OCI-LY1 (cell line): Measurements from ENCODE around the gene HEXD.

Experiments used
- H2AFZ ChIP-seq: fragments of 200-600 bp; sonication (generic), shearing (Covaris generic); 2 replicates; pipeline ENCODE4 v1.6.0; 2014; ENCODE audit warnings: antibody characterized with exemption, mild to moderate bottlenecking, low read length
- H3F3A ChIP-seq: fragments of 200-600 bp; sonication (generic), shearing (Covaris generic); 2 replicates; pipeline ENCODE4 v1.6.0; 2014; ENCODE audit warnings: mild to moderate bottlenecking, antibody characterized with exemption, low read length, moderate library complexity; ENCODE audit not compliant: insufficient read depth
- H3K27ac ChIP-seq: fragments of 200-600 bp; sonication (generic); 2 replicates; pipeline ENCODE4 v1.5.1; 2014; ENCODE audit warnings: low read length, mixed run types, mild to moderate bottlenecking, low read depth; ENCODE audit not compliant: poor library complexity, severe bottlenecking
- H3K27me3 ChIP-seq: fragments of 200-600 bp; sonication (generic); 2 replicates; pipeline ENCODE4 v1.6.0; 2014; ENCODE audit warnings: antibody characterized with exemption, mild to moderate bottlenecking, low read length, moderate library complexity; ENCODE audit not compliant: insufficient read depth
- H3K36me3 ChIP-seq: fragments of 200-600 bp; sonication (generic); 2 replicates; pipeline ENCODE4 v1.6.1; 2014; ENCODE audit warnings: mild to moderate bottlenecking, antibody characterized with exemption, low read length, moderate library complexity, mixed read lengths; ENCODE audit not compliant: insufficient read depth
- H3K4me1 ChIP-seq: fragments of 200-600 bp; sonication (generic); 2 replicates; pipeline ENCODE4 v1.5.1; 2014; ENCODE audit warnings: mild to moderate bottlenecking, low read length, moderate library complexity; ENCODE audit not compliant: insufficient read depth, severe bottlenecking
- H3K4me2 ChIP-seq: fragments of 200-600 bp; sonication (generic), shearing (Covaris generic); 2 replicates; pipeline ENCODE4 v1.6.1; 2014; ENCODE audit warnings: low read length
- H3K4me3 ChIP-seq: fragments of 200-600 bp; sonication (generic); 2 replicates; pipeline ENCODE4 v1.5.1; 2014; ENCODE audit warnings: low read length, low read depth, mild to moderate bottlenecking, mixed read lengths; ENCODE audit not compliant: poor library complexity, severe bottlenecking
- H3K79me2 ChIP-seq: fragments of 200-600 bp; shearing (Covaris generic); 2 replicates; pipeline ENCODE4 v1.6.1; 2016; ENCODE audit warnings: mixed run types, low read length, mixed read lengths; ENCODE audit not compliant: insufficient read depth
- H3K9ac ChIP-seq: fragments of 200-600 bp; sonication (generic), shearing (Covaris generic); 2 replicates; pipeline ENCODE4 v1.6.1; 2014; ENCODE audit warnings: mild to moderate bottlenecking, low read length, mixed read lengths
- H3K9me2 ChIP-seq: fragments of 200-600 bp; sonication (generic), shearing (Covaris generic); 2 replicates; pipeline ENCODE4 v1.6.1; 2014; ENCODE audit warnings: low read depth, mild to moderate bottlenecking, low read length, mixed read lengths
- H3K9me3 ChIP-seq: fragments of 200-600 bp; shearing (Covaris generic); 2 replicates; pipeline ENCODE4 v1.6.1; 2014; ENCODE audit warnings: low read length, mixed read lengths
- H4K20me1 ChIP-seq: fragments of 200-600 bp; sonication (generic), shearing (Covaris generic); 2 replicates; pipeline ENCODE4 v1.6.0; 2016; ENCODE audit warnings: mild to moderate bottlenecking, low read length; ENCODE audit not compliant: insufficient read depth
- EZH2 ChIP-seq: fragments of 200-600 bp; sonication (generic), shearing (Covaris generic); IDR thresholded peaks from 2 replicates; pipeline ENCODE4 v1.8.0; 2017; ENCODE audit warnings: borderline replicate concordance, mixed run types, mild to moderate bottlenecking, antibody characterized with exemption, low read length, moderate library complexity, mixed read lengths
- TF ChIP-seq, protein P1 (sequence below): fragments of 200-600 bp; sonication (generic), shearing (Covaris generic); IDR thresholded peaks from 2 replicates; pipeline ENCODE4 v1.5.1; 2017; ENCODE audit warnings: mild to moderate bottlenecking, antibody characterized with exemption, low read length, moderate library complexity, mixed read lengths

Gene HEXD

DNA sequence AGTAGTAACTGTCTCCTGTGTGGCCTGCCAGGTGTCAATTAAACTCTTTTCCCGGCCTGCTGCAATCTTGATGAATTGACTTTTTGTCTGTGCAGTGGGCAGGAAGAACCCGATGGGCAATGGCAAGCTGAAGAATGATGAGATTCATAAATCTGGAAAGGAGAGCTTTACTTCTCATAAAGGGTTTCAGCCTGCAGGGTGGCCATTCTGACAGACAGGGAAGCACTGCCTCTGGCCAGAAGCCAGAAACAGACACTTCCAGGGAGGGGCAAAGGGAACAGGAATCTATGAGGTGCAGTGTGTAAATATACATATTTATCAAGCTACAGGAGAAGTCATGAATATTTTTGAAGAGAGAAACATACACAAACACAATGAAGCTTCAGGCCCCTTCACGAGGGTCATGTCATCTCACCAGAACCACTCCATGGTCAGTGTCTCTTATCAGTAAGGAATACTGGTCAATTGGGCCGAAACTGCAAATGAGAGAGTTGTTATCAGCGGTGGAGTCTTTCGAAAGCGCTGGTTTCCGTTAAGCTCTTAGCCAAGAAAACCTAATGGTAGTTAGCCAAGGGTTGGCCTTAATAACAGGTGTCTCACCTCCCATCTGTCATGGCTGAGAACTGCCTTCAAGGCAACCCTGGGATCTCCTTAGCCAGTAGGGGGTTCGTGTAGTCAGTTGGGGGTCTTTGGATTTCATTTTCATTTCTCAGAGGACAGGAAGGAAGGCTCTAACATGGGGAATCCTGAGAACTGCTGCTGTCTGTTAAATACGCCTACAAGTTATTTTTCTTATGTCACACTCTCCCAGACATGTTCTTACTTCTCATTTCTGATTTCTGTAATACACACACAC is 39.2 kb downstream of the HEXD start:
- H3K27ac ChIP-seq = peak overlapping the region; percentile 84

GRCh38 chr17:82457929-82458178 is 39.7 kb downstream of the HEXD start:
- H3K79me2 ChIP-seq = no peaks in the 10 kb centered on the region
- H3K27me3 ChIP-seq = no peaks in the 10 kb centered on the region
- no peaks in the 10 kb centered on the region for H3K9me2 ChIP-seq
- H3K4me1 ChIP-seq = peaks cover 19% of the 10 kb centered on the region
- H3K4me2 ChIP-seq = peak overlapping the region; percentile 74
- H3F3A ChIP-seq = no peaks in the 10 kb centered on the region
- no peak overlapping the region for H2AFZ ChIP-seq
- H3K4me3 ChIP-seq = peak overlapping the region; percentile 83
- H3K9me3 ChIP-seq = no peaks in the 10 kb centered on the region
- peak overlapping the region; percentile 86 for H3K9ac ChIP-seq
- peak overlapping the region; percentile 84 for H3K27ac ChIP-seq
- peaks cover 30% of the 10 kb centered on the region for H3K36me3 ChIP-seq
- H4K20me1 ChIP-seq = no peaks in the 10 kb centered on the region
- TF ChIP-seq, protein P1, sequence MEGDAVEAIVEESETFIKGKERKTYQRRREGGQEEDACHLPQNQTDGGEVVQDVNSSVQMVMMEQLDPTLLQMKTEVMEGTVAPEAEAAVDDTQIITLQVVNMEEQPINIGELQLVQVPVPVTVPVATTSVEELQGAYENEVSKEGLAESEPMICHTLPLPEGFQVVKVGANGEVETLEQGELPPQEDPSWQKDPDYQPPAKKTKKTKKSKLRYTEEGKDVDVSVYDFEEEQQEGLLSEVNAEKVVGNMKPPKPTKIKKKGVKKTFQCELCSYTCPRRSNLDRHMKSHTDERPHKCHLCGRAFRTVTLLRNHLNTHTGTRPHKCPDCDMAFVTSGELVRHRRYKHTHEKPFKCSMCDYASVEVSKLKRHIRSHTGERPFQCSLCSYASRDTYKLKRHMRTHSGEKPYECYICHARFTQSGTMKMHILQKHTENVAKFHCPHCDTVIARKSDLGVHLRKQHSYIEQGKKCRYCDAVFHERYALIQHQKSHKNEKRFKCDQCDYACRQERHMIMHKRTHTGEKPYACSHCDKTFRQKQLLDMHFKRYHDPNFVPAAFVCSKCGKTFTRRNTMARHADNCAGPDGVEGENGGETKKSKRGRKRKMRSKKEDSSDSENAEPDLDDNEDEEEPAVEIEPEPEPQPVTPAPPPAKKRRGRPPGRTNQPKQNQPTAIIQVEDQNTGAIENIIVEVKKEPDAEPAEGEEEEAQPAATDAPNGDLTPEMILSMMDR = no peak; the same call in 1 of the 2 replicates
- TF ChIP-seq EZH2 = no peak

More for the DNA sequence above, 39.2 kb downstream of the HEXD start:
- no peaks in the 10 kb centered on the region for H3K9me2 ChIP-seq
- no peak overlapping the region for H2AFZ ChIP-seq
- no peaks in the 10 kb centered on the region for H4K20me1 ChIP-seq
- H3K27me3 ChIP-seq = no peaks in the 10 kb centered on the region
- peaks cover 25% of the 10 kb centered on the region for H3K36me3 ChIP-seq
- H3K4me1 ChIP-seq = peaks cover 19% of the 10 kb centered on the region
- no peaks in the 10 kb centered on the region for H3F3A ChIP-seq
- H3K9me3 ChIP-seq = peaks cover 3% of the 10 kb centered on the region; the same call in 1 of the 2 replicates
- H3K4me3 ChIP-seq = peak overlapping the region; percentile 83
- H3K9ac ChIP-seq = peak overlapping the region; percentile 86
- peak overlapping the region; percentile 74 for H3K4me2 ChIP-seq
- H3K79me2 ChIP-seq = no peaks in the 10 kb centered on the region
- TF ChIP-seq, protein P1 = no peak; the same call in 1 of the 2 replicates
- TF ChIP-seq EZH2 = no peak

DNA sequence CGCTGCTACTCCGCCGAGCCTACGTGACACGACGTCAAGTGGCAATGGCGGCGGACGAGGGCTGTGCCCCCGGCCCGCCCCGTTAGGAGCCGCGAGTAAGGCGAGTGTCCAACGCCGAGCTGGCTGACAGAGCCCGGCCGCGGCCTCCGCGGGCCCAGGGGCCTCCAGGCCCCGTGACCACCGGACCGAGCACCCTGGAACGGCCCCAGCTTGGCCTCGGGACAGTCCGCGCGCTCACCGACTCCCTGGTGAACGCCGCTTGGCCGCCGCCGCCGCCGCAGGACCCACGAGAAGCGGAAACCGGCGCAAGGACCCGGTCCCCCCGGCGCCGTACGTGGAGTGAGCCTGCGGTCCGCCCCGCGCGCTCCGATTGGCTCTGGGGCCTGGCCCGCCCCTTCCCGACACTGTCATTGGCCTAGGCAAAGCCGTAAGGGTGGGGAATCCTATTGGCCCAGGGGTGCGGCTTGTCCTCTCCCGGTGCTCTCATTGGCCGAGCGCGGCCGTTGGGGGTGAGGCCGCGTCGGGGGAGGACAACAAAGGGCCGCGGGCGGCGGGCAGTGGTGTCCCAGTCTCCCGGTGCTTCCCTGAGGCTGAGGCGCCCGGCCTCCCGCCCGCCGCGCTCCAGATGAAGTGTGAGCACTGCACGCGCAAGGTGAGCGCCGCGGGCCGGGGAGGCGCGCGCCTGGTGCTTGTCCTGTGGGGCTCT is 40.2 kb downstream of the HEXD start, which contains the start of gene NARF:
Gene NARF (plus strand): TSS at position 563 of the 706 bp plus-strand sequence. CDS start 63 bp downstream, at position 626.
- peaks cover 19% of the 10 kb centered on the region for H3K4me1 ChIP-seq
- no peaks in the 10 kb centered on the region for H3K27me3 ChIP-seq
- no peak for TF ChIP-seq EZH2
- TF ChIP-seq, protein P1 = no peak
- H3K4me2 ChIP-seq = peak within 1 kb of the TSS; percentile 74
- H3K9ac ChIP-seq = peak within 1 kb of the TSS; percentile 86
- no peaks in the 10 kb centered on the region for H3K9me2 ChIP-seq
- H2AFZ ChIP-seq = no peak within 1 kb of the TSS
- H3F3A ChIP-seq = no peaks in the 10 kb centered on the region
- peaks cover 35% of the 10 kb centered on the region for H3K36me3 ChIP-seq
- no peaks in the 10 kb centered on the region for H3K9me3 ChIP-seq
- peak within 1 kb of the TSS; percentile 84 for H3K27ac ChIP-seq
- H3K79me2 ChIP-seq = no peaks in the 10 kb centered on the region
- H3K4me3 ChIP-seq = peak within 1 kb of the TSS; percentile 83
- H4K20me1 ChIP-seq = no peaks in the 10 kb centered on the region
